ENCODE data around the gene ATP13A4. TPM values are rescaled to one million over a fixed set of nuclear protein-coding genes. Genes with fewer than 3 reads are reported as not detected.

ATP13A4 gene
- total RNA-seq, 4 donors from 2014 or later: 0.77 to 5.9 (median 0.88) TPM; not detected in 1

DNA sequence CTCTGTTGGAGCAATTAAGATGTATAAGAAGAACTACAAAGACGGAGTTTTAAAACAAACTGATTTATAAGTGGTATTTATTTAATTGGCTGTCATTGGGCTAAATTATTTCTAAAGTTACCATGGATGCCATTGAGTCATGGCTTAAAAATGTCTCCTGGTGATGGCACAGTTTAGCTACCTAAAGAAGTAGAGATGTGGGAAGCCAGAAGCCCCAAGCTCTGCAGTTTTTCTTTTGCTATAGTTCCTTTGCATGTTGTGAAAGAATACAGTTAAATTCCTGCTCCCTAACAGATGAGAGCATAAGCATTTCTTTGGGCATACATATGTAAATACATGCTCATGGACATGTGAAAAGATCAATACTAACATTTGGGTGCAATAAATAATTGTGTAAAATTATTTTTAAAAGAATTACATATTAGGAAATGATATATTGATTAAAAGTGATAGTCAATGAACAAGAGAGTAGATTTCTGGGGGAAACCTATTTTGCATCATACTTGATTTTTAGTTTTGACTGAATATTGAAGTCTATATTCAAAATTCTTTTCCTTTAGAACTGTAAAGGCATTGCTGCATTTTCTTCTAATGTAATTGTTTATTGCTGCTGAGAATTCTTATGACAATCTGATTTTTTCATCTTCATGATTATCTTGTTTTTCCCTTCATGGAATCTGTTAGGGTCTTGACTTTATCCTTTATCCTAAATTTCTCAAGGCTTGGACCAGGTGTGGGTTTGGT is 40.4 kb upstream of the ATP13A4 start:
- no peak for DNase-seq
- intact Hi-C loops (cut with DNase I; ENCODE audit: low total_unique reads): no loop called here
- Histone ChIP-seq H3K9me3 (no peaks in the 10 kb centered on the region), H3K36me3 (no peaks in the 10 kb centered on the region), H3K27ac (no peak overlapping the region), H3K4me3 (no peak overlapping the region), H3K27me3 (no peaks in the 10 kb centered on the region), H3K4me1 (peaks cover 4 to 6% of the 10 kb centered on the region in 2 donors)
- no peak for TF ChIP-seq POLR2A (IDR thresholded peaks at IDR 0.05)
- TF ChIP-seq CTCF (IDR thresholded peaks at IDR 0.05): no peak

- H3K9me3 ChIP-seq: no peaks in the 10 kb centered on the region
- DNase-seq: no peak
- H3K4me1 ChIP-seq: peaks cover 4 to 6% of the 10 kb centered on the region in 2 donors
- TF ChIP-seq POLR2A (IDR thresholded peaks at IDR 0.05): no peak
- no peak for TF ChIP-seq CTCF (IDR thresholded peaks at IDR 0.05)
- H3K4me3 ChIP-seq: peak overlapping the region; percentile 89 to 91
- no peaks in the 10 kb centered on the region for H3K27me3 ChIP-seq
- H3K36me3 ChIP-seq: no peaks in the 10 kb centered on the region
- H3K27ac ChIP-seq: peak overlapping the region; percentile 80 to 89
- intact Hi-C loops (cut with DNase I; ENCODE audit: low total_unique reads): no loop called here
Observed at GRCh38 chr3:193593668-193594030, 39.0 kb upstream of the ATP13A4 start.

DNA sequence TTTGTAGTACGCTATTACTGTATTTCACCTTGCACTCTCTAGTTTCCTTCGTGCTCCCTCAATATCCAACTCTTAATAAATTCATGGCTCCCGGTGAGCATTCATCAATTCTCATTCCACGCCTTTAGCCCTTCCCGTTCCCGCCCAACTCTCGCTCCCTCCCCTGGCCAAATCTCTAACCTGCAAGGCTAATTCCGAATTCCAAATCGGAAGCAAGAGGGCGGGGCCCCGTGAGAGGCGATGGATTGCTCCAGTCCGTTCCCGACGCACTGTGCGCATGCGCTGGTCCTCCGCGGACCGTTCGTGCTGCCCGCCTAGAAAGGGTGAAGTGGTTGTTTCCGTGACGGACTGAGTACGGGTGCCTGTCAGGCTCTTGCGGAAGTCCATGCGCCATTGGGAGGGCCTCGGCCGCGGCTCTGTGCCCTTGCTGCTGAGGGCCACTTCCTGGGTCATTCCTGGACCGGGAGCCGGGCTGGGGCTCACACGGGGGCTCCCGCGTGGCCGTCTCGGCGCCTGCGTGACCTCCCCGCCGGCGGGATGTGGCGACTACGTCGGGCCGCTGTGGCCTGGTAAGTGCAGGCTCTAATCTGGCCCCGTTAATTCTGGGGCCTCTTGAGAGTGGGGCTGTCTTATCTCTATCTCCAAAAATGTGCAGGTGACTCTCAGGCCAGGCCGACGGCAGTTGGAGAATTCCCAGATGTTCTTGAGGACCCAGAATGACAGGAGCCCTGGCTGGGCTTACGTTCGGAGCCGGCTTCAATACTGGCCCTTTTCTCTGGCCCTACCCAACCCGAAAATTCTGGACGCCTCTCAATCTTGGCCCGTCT is 38.4 kb upstream of the ATP13A4 start, which contains the start of gene OPA1:
Gene OPA1, plus strand, starts transcription at position 368 of the 827 bp plus-strand sequence. Its CDS starts 170 bp downstream, at position 538.
- Histone ChIP-seq H3K27me3 (no peaks in the 10 kb centered on the region), H3K4me3 (peak within 1 kb of the TSS; percentile 89 to 91), H3K4me1 (peaks cover 4 to 6% of the 10 kb centered on the region in 2 donors), H3K9me3 (no peaks in the 10 kb centered on the region), H3K27ac (peak within 1 kb of the TSS; percentile 80 to 89), H3K36me3 (no peaks in the 10 kb centered on the region)
- peak; percentile 97 to 98 for DNase-seq
- intact Hi-C loops (cut with DNase I; ENCODE audit: low total_unique reads): no loop called here
- peak in 1 of 2 donors; percentile 69 for TF ChIP-seq POLR2A (IDR thresholded peaks at IDR 0.05)
- peak; percentile 16 to 48 (median 35) for TF ChIP-seq CTCF (IDR thresholded peaks at IDR 0.05)

- H3K36me3 ChIP-seq: no peaks in the 10 kb centered on the region
- TF ChIP-seq CTCF (IDR thresholded peaks at IDR 0.05) (no peak), POLR2A (IDR thresholded peaks at IDR 0.05) (no peak)
- peaks cover 4 to 6% of the 10 kb centered on the region in 2 donors for H3K4me1 ChIP-seq
- no peaks in the 10 kb centered on the region for H3K27me3 ChIP-seq
- no peaks in the 10 kb centered on the region for H3K9me3 ChIP-seq
- intact Hi-C loops (cut with DNase I; ENCODE audit: low total_unique reads): no loop called here
- DNase-seq: no peak
- H3K27ac ChIP-seq: no peak overlapping the region
- H3K4me3 ChIP-seq: no peak overlapping the region
Observed at GRCh38 chr3:193590088-193590856, 35.6 kb upstream of the ATP13A4 start.

Data from uterus (tissue), 4 donors.